ENCODE measurements around the gene OR5I1.
"Not testable (repeated sequence)": the region's sequence is repeated elsewhere in the genome, so short reads cannot be mapped to it uniquely, and the experiment has no call there.

OR5I1 gene

GRCh38 chr11:55942785-55943392 lies 6.7 kb upstream of the OR5I1 start:
- TF ChIP-seq CTCF (IDR thresholded peaks at IDR 0.05; ENCODE audit: low read length, missing control alignments): peak; percentile 43
- peak; percentile 51 for DNase-seq (ENCODE audit: low read depth)

GRCh38 chr11:55920537-55920936 lies 15.7 kb downstream of the OR5I1 start:
- H3K4me3 ChIP-seq (replicated peaks; ENCODE audit: low read depth, low read length): no peak overlapping the region
- no peak for TF ChIP-seq CTCF (IDR thresholded peaks at IDR 0.05; ENCODE audit: low read length, missing control alignments)
- DNase-seq (ENCODE audit: low read depth): no peak

More at GRCh38 chr11:55942785-55943392, 6.7 kb upstream of the OR5I1 start:
- no peak overlapping the region for H3K4me3 ChIP-seq (replicated peaks; ENCODE audit: low read depth, low read length)

- TF ChIP-seq CTCF (IDR thresholded peaks at IDR 0.05; ENCODE audit: low read length, missing control alignments): no peak
- no peak within 1 kb of the TSS for H3K4me3 ChIP-seq (replicated peaks; ENCODE audit: low read depth, low read length)
These were observed 21.7 kb downstream of the OR5I1 start, which contains the start of gene OR5W2 for GRCh38 chr11:55914482-55914881. Gene OR5W2, minus strand, starts transcription at chr11:55914582. Its CDS starts 0 bp downstream, at chr11:55914582.

GRCh38 chr11:55902308-55902707 lies 33.9 kb downstream of the OR5I1 start:
- no peak for TF ChIP-seq CTCF (IDR thresholded peaks at IDR 0.05; ENCODE audit: low read length, missing control alignments)
- no peak for DNase-seq (ENCODE audit: low read depth)
- H3K4me3 ChIP-seq (replicated peaks; ENCODE audit: low read depth, low read length): no peak overlapping the region

More at GRCh38 chr11:55914482-55914881, 21.7 kb downstream of the OR5I1 start, which contains the start of gene OR5W2:
- DNase-seq (ENCODE audit: low read depth): no peak

- DNase-seq (ENCODE audit: low read depth): no peak
- TF ChIP-seq CTCF (IDR thresholded peaks at IDR 0.05; ENCODE audit: low read length, missing control alignments): no peak
These were observed 41.0 kb downstream of the OR5I1 start for GRCh38 chr11:55895216-55895615.

GRCh38 chr11:55885481-55885880 lies 50.7 kb downstream of the OR5I1 start:
- not testable (repeated sequence) for DNase-seq (ENCODE audit: low read depth); H3K4me3 ChIP-seq (replicated peaks; ENCODE audit: low read depth, low read length)

More at GRCh38 chr11:55895216-55895615, 41.0 kb downstream of the OR5I1 start:
- H3K4me3 ChIP-seq (replicated peaks; ENCODE audit: low read depth, low read length): no peak overlapping the region
